ENCODE results near the gene RNASEH2A.
"Not testable (repeated sequence)": the region's sequence is repeated elsewhere in the genome, so short reads cannot be mapped to it uniquely, and the experiment has no call there.

The RNASEH2A gene

DNA sequence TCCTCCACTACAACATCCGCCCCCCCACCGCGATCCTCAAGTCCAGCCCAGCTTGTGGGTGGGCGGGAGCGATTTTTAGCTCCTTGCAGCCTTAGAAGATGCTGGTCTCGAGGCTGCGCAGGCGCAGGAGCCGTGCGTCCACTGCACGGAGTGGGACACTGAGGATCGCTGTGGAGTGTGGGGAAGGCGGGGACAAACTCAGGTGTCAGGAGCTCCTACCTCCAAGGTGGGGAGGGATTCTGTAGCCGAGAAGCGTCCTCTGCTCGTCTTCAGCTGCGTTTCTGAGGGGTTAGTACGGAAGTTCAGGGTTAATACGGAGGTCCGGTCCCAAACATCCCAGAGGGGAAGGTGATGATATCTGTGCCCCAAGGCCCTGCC is 28.2 kb downstream of the RNASEH2A start, which contains the start of gene RTBDN:
RTBDN (minus strand) TSS at position 14 of the 378 bp plus-strand sequence. CDS start 4,600 bp downstream, outside the sequence.
- no peak for DNase-seq (ENCODE audit: low read depth)

DNA sequence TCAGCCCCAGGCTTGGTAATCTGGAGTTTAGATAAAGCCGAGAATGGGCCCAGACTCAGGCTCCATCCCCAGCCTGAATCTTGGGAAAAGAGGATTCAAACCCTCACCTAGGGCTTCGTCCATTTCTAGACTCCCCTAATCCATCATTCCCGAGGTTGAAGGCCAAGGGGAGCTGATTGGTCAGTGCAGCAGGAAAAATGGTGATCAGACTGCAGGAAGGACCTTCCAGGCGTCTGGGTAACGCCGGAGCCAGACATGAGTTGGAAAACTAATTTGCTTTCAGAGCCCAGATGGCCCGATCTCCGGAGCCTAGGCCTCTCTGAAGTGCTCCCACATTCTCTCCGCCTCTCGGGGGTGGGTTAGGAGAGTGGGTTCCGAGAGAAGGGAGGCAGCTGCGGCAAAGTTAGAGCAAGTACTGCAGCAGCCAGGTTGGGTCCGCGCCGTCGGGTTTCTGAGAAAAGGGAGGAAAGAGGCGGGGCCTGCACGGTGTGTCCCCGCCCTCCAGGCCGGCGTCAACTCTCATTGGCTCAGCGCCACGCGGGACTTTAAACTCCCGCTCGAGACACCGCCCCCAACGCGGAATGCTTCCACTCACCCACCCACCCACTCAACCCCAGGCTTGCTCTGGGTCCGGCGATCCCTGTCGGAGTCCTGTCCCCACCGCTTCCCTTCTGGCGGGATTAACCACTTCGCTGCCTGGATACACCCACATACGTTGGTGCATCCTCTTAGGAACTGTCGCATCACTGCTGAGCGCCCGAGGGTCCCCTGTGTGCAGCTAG is 28.8 kb downstream of the RNASEH2A start:
- no peak for DNase-seq (ENCODE audit: low read depth)

DNA sequence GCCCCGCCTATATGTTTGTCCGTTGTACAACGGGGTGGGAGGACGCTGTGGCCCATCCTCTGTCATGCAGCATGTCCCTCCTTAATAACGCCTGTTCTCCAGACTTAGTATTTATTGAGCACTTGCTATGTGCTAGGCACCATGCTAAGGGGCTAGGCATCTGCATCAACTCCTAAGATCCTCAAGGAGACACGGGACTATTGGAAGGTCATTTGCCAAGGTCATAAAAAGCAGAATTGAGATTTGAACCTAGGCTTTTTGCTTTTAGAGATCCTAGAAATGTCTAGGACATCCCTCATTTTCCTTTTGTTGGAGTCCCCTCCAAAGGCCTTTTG is 30.1 kb downstream of the RNASEH2A start:
- no peak for DNase-seq (ENCODE audit: low read depth)

DNA sequence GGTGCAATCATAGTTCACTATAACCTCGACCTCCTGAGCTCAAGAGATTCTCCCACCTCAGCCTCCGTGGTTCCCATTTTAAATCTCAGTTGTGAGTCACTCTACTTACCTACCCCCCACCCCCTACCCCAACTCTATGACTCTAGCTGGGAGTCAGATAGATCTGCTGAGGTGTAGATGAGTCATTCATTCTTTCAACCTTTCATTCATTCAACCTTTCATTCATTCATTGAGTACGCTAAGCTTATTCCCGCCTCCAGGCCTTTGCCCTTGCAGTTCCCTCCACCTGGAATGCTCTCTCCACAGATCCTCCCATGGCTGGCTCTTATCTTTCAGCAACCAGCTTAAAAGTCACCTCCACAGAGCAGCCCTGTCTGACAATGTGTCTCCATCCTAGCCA is 30.8 kb downstream of the RNASEH2A start:
- DNase-seq (ENCODE audit: low read depth) = no peak

DNA sequence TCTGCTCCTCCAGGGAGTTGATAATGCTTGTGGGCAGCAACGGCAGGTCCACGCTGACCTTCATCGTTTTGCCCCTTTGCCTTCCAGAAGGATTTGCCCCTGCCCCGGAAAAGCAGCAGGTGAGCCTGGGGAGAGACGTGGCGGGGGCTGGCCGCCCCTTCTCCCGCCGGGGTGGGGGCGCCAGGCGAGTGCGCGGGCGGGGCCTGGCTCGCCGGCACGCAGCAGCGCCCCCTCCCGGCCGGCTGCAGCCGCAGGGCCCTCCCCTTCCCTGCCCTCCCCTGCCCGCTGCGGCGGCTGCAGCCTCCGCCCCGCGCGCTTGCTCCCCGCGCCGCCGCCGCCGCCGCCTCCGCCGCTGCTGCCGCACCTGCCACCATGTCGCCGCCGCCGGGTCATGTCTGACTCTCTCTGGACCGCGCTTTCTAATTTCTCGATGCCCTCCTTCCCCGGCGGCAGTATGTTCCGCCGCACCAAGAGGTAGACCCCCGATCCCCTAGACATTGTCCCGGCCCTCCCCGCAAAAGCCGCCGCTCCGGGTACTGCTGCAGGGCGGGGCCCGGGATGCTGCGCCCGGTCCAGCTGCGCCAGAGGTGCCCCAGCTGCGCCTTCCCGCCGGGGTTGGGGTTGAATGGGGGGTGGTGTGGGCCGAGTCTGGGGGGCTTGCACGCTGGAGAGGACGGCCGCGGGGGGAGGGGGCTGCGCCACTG is 31.9 kb downstream of the RNASEH2A start, which contains the start of gene MAST1:
MAST1 (plus strand) TSS at position 334 of the 704 bp plus-strand sequence; CDS start at position 392, 58 bp downstream.
- DNase-seq (ENCODE audit: low read depth) = no peak

DNA sequence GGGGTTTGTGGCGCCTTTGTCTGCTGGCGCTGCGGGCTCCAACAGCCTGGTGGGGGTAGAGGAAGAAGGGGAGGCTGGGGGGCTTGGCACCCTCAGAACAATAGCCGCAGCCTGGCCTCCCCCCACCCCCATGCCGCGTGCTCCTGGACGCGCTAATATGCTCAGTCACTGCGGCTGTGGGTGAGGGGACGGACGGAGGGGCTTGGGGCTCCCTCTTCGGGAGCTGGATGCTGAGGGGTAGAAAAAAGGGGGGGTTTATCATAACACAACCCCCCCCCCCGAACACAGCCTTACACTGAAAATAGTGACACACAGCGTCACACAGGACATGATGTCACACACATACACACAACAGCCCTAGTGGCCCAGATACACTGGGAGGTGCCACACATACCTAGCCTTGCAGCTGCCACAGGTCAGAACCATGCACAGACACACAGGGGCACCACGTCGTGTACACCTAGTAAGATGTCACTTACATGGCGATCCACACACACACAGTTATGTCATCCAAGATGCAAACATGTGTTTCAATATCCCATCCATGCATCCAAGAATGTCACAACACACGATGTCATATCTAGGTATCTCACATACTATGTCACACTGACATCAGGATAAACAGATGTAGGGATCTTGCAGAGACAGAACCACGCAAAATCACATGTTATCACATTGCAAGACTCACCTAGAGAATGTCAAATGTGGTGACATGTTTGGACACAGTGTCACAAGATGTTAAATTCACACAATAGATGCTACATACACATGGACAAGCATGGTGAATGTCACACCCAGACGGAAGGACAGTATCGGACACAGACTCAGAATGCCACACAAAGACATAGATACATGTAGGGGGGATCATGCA is 32.7 kb downstream of the RNASEH2A start:
- no peak for DNase-seq (ENCODE audit: low read depth)

DNA sequence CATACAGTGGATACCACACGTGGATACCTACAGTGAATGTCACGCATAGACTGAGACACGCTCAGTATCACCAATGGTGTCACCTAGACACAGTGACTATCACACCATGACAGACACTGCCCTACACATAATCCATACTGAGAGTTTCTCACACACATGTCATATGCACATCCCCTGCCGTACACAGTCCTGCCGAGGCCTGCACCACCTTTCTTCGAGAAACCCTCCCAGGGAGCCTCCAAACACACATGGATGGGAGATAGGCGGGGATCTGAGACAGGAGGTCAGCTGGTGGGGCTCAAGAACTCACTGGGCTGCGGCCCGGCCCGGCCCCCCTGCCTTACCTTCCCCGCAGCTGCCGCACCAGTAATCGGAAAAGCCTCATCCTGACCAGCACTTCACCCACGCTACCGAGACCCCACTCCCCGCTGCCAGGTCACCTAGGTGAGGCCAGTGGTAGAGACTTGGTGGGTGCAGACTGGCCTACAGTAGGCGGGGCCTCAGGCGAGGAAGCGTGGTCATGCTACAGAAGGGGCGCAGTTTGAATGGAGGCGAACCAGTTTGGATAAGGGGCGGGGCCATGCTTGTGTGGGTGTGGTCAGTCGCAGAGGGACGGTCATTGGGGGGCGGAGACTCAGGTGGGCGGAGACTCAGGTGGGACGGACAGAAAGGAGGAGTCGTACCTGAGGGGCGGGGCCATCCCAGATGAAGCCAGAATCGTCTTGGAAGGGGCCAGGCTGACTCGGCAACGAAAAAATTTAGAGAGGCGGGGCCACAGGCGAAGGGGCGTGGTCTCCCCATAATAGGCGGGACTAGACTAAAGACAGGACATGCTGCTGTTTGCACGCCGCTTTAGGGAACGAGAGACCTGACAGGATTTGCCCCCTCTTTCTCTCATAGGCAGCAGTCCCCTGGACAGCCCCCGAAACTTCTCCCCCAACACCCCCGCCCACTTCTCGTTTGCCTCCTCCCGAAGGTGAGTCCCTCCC is 34.0 kb downstream of the RNASEH2A start:
- DNase-seq (ENCODE audit: low read depth) = no peak

DNA sequence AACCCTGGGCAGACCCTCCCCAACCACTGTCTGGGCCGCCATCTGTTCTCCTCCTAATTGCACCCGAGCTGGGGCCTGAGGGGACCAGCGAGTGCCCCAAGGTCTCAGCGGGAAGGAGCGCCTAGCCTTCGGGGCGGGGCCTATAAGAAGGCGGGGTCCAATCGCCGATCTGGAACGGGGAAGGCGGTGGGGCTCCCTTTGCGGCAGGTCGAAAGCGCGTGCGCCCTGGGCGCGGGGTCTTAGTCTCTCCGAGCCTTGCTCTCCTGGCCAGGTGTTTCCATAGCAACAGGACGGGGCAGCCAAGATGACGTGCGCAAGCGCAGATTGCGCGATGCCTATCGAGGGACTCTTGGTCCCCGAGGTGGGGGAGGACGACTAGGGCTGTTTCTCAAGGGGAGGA is 34.7 kb downstream of the RNASEH2A start:
- DNase-seq (ENCODE audit: low read depth) = no peak

DNA sequence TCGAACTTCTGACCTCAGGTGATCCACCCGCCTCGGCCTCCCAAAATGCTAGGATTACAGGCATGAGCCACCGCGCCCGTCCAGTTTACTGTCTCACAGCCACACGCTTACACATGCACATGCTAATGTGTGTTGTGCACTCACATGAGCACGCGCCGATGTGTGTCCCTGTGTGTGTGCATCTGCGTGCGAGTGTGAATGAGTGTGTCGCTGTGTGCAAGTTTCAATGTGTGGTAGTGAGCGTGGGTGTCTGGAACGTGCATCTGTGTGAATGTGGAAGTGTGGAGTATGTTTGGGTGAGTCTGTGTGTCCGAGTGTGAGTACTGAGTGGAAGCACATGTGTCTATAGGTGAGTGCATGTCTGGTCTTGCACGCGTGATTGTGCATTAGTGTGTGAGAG is 36.1 kb downstream of the RNASEH2A start:
- DNase-seq (ENCODE audit: low read depth) = no peak

DNA sequence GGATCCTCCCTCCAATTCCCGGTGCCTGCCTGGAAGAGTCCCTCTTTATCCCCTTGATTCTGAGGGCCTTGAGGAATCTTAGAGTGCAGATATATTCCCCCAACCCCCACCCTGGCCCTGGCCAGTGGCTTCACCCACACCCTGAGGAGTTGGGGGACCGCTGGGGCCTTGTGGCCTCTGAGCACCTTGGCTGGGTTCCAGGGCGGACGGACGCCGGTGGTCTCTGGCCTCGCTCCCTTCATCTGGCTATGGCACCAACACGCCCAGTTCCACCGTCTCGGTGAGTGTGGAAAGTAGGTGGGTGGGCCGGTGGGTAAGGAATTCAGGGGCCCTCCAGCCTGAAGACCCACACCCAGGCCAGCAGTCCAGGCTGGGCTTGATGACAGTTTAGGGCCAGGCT is 36.9 kb downstream of the RNASEH2A start:
- no peak for DNase-seq (ENCODE audit: low read depth)

DNA sequence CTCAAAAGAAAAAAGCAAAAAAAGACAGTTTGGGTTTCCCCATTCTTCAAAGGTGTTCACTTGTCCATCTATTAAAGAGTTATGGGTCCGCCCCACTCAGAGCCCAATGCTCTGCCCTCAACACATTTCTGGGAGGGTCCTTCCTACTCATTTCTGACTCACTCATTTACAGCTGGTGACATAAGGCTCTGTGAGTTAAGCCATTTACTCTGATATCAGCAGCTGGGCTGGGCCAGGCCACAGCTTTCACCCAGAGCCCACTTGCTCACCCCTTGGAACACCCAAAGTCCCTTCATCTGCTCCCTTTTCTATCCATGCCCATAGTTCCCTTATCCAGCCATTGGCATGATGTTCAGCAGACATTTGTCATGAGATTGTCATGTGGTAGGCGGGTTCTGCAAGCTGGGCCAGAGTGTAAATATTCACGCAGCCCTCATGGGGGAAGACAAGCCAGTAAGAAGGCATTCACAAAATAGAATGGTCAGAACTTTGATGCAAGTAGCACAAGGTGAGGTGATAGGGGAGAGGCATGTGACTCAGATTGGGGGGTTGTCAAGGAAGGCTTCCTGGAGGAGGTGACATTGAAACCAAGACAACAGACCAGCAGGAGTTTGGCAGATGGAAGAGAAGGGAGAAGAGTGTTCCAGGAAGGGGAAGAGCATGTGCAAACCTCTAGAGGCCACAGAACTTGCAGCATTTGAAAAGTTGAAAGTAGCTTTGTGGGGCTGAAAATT is 37.8 kb downstream of the RNASEH2A start:
- DNase-seq (ENCODE audit: low read depth) = no peak

DNA sequence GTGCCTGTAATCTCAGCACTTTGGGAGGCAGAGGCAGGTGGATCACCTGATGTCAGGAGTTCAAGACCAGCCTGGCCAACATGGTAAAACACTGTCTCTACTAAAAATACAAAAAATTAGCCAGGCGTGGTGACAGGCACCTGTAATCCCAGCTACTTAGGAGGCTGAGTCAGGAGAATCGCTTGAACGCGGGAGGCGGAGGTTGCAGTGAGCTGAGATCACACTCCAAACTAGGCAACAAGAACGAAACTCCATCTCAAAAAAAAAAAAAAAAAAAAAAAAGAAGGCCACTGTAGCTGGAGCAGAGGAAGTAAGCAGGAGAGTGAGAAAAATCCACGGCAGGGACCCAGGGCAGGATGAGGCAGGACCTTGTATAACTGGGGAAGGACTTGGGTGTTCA is 40.2 kb downstream of the RNASEH2A start:
- not testable (repeated sequence) for DNase-seq (ENCODE audit: low read depth)

DNA sequence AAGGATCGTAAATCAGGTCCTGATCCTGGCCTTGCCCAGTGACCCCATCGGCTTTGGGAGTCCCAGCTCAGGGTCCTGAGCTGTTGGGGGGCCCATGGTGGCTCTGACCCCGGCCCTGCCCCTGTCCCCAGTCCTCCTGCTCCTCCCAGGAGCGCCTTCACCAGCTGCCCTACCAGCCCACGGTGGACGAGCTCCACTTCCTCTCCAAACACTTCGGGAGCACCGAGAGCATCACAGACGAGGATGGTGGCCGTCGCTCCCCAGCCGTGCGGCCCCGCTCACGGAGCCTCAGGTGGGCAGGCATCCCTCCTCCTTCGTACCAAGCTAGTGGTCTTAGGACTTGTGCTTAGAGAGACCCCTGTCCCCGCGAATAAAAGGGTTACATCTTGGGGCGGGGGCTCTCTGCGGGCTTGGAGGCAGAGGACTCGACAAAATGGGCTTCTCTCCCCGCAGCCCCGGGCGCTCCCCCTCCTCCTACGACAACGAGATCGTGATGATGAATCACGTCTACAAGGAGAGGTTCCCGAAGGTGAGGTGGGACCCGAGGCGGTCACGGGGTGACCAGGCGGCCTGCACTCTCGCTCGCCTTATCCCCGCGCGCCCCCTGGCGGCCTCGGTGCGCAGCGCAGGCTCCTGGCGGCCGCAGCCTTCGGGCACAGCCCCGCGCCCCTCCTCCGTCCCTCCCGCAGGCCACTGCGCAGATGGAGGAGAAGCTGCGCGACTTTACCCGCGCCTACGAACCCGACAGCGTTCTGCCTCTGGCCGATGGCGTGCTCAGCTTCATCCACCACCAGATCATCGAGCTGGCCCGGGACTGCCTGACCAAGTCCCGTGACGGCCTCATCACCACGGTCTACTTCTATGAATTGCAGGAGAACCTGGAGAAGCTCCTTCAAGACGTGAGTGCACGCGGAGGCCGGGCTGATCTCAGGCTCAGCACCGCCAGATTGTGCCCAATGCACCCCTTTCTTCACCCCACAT is 41.1 kb downstream of the RNASEH2A start:
- DNase-seq (ENCODE audit: low read depth) = peak; percentile 81

DNA sequence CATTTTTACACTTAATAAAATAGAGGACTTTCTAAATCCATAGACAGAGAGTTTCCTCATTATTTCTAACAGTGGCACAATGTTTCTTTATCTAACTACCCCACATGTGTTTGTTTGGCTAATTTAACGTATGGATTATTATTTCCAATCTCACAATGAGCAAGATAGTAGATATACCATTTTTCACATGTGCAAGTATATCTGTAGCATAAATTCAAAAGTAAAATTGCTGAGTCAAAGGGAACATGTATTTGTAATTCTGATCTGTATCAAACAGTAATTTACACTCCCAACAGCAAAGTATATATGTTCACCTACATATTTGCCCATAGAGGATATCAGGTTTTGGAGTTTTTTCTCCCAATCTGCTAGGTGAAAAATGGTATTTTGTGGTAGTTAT is 50.3 kb downstream of the RNASEH2A start:
- no peak for DNase-seq (ENCODE audit: low read depth)

DNA sequence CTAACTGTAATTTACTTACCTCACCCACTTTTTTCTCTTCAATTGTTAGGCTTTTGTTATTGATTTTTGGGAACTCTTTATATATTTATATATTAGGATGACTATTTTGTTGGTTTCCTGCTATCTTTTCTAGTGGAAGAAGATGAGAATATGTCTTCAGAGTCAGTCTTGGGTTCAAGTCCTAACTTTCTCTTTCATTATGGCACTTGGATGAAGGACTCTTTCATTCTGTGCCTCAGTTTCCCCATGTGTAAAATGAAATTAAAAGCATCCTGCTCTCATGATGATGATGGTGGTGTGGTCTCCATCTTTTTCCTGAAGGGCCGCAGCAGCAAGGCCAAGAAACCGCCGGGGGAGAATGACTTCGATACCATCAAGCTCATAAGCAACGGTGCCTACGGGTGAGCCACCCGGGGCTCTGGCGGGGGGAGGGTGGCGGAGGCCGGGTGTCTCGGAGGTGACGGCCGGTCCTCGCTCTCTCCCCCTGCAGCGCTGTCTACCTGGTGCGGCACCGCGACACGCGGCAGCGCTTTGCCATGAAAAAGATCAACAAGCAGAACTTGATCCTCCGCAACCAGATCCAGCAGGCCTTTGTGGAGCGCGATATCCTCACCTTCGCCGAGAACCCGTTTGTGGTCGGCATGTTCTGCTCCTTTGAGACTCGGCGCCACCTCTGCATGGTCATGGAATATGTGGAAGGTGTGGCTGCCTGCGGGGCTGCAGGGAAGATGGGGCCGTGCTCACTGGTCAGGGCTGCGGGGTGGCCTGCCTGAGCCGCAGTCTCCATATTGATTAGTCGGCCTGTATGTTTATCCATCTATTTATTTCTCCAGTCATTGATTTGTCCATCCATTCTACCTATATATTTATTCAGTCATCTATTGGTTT is 51.9 kb downstream of the RNASEH2A start:
- DNase-seq (ENCODE audit: low read depth) = no peak

DNA sequence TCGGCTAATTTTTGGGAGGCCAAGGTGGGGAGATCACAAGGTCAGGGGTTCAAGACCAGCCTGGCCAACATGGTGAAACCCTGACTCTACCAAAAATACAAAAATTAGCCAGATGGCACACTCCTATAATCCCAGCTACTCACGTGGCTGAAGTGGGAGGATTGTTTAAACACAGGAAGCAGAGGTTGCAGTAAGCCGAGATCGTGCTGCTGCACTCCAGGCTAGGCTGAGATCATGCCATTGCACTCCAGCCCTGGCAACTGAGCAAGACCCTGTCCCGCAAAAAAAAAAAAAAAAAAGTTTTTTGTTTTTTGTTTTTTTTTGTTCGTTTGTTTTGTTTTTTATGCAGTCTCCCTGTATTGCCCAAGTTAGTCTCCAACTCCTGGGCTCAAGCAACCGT is 53.2 kb downstream of the RNASEH2A start:
- DNase-seq (ENCODE audit: low read depth) = no peak

Data from stimulated activated CD8-positive, alpha-beta memory T cell treated with anti-CD3 and anti-CD28 coated beads, Interleukin-4, amount 100 ng/mL, for 24 hours (primary cell).